WTC11 (cell line): ENCODE measurements around the gene GNAL. TPM values are rescaled to one million over a fixed set of nuclear protein-coding genes. Genes with fewer than 3 reads are reported as not detected.
A peak's percentile ranks its signal among the peaks of the same experiment; 100 is the strongest.

Experiments used
- ATAC-seq: fragments of 200-7000 bp; cut with Tn5 transposase; 2 replicates; pipeline ENCODE4 v1.10.0; 2021; ENCODE audit warnings: mild to moderate bottlenecking, moderate library complexity
- CTCF ChIA-PET: fragments of 300-600 bp; sonication (Branson Sonifier 250); formaldehyde crosslinking; loops from one replicate; lab custom pipeline; 2021; ENCODE audit warnings: antibody characterized with exemption; lab: Charles Lee
- POLR2A ChIA-PET: fragments of 350-600 bp; sonication (Branson Sonifier 250); formaldehyde crosslinking; loops from one replicate; lab custom pipeline; 2021; ENCODE audit warnings: antibody characterized with exemption; lab: Charles Lee
- DNase-seq: peaks from one replicate; pipeline ENCODE4 v3.0.0; 2021; ENCODE audit warnings: low spot score
- H3K27ac Mint-ChIP-seq: 2 replicates; pipeline ENCODE4 v1.8.0; 2021; ENCODE audit warnings: mixed read lengths
- H3K27me3 Mint-ChIP-seq: 2 replicates; pipeline ENCODE4 v1.8.0; 2021; ENCODE audit warnings: low read depth, mild to moderate bottlenecking, moderate library complexity, mixed read lengths
- H3K36me3 Mint-ChIP-seq: 2 replicates; pipeline ENCODE4 v1.8.0; 2021; ENCODE audit warnings: mixed read lengths
- H3K4me1 Mint-ChIP-seq: 2 replicates; pipeline ENCODE4 v1.8.0; 2022; ENCODE audit warnings: mixed read lengths
- H3K4me3 Mint-ChIP-seq: 2 replicates; pipeline ENCODE4 v1.8.0; 2021; ENCODE audit warnings: mild to moderate bottlenecking, moderate library complexity, mixed read lengths
- H3K9me3 Mint-ChIP-seq: 2 replicates; pipeline ENCODE4 v1.8.0; 2021; ENCODE audit warnings: mixed read lengths
- AR ChIP-seq: fragments of 250-450 bp; sonication (Bioruptor Pico); IDR thresholded peaks from 2 replicates; pipeline ENCODE4 v1.9.0; 2021; ENCODE audit warnings: mild to moderate bottlenecking
- ATF2 ChIP-seq: sonication (generic); formaldehyde crosslinking; IDR thresholded peaks from 2 replicates; pipeline ENCODE4 v1.8.1; 2022; ENCODE audit warnings: low read depth, missing genetic modification reagents, borderline replicate concordance
- CDX4 ChIP-seq: fragments of 250-450 bp; sonication (Bioruptor Pico); IDR thresholded peaks from 2 replicates; pipeline ENCODE4 v1.9.0; 2021; ENCODE audit warnings: moderate library complexity, mild to moderate bottlenecking, inconsistent platforms, borderline replicate concordance
- FOXJ3 ChIP-seq: sonication (generic); formaldehyde crosslinking; IDR thresholded peaks from 2 replicates; pipeline ENCODE4 v1.9.0; 2021; ENCODE audit warnings: missing genetic modification reagents, mild to moderate bottlenecking, borderline replicate concordance
- GRHL2 ChIP-seq: fragments of 250-450 bp; sonication (Bioruptor Pico); IDR thresholded peaks from 2 replicates; pipeline ENCODE4 v1.8.0; 2022; ENCODE audit warnings: mild to moderate bottlenecking, moderate library complexity; ENCODE audit not compliant: insufficient replicate concordance, severe bottlenecking
- IRF1 ChIP-seq: sonication (generic); formaldehyde crosslinking; IDR thresholded peaks from 2 replicates; pipeline ENCODE4 v1.8.0; 2023; ENCODE audit warnings: missing genetic modification reagents
- JAZF1 ChIP-seq: fragments of 250-450 bp; sonication (Bioruptor Pico); IDR thresholded peaks from 2 replicates; pipeline ENCODE4 v1.9.0; 2021; ENCODE audit warnings: moderate library complexity, mild to moderate bottlenecking, inconsistent platforms
- MAX ChIP-seq: sonication (generic); formaldehyde crosslinking; IDR thresholded peaks from 2 replicates; pipeline ENCODE4 v1.8.0; 2022; ENCODE audit warnings: mild to moderate bottlenecking, missing genetic modification reagents
- RORB ChIP-seq: fragments of 250-450 bp; sonication (Bioruptor Pico); IDR thresholded peaks from 2 replicates; pipeline ENCODE4 v1.9.0; 2021; ENCODE audit warnings: mild to moderate bottlenecking
- SOX15 ChIP-seq: fragments of 250-450 bp; sonication (Bioruptor Pico); IDR thresholded peaks from 2 replicates; pipeline ENCODE4 v1.9.0; 2021; ENCODE audit warnings: mild to moderate bottlenecking
- SP1 ChIP-seq: sonication (generic); formaldehyde crosslinking; conservative IDR thresholded peaks from 2 replicates; pipeline ENCODE4 v1.8.1; 2022; ENCODE audit warnings: missing genetic modification reagents
- STAT6 ChIP-seq: sonication (generic); formaldehyde crosslinking; conservative IDR thresholded peaks from 2 replicates; pipeline ENCODE4 v1.8.1; 2023; ENCODE audit warnings: mild to moderate bottlenecking, low read depth, missing genetic modification reagents, moderate library complexity
- TEAD1 ChIP-seq: sonication (generic); formaldehyde crosslinking; IDR thresholded peaks from 2 replicates; pipeline ENCODE4 v1.8.0; 2022; ENCODE audit warnings: mild to moderate bottlenecking, missing genetic modification reagents
- ZBTB21 ChIP-seq: sonication (generic); formaldehyde crosslinking; IDR thresholded peaks from 2 replicates; pipeline ENCODE4 v1.8.1; 2023; ENCODE audit warnings: mild to moderate bottlenecking, missing genetic modification reagents, borderline replicate concordance
- ZNF121 ChIP-seq: sonication (generic); formaldehyde crosslinking; IDR thresholded peaks from 2 replicates; pipeline ENCODE4 v1.8.0; 2023; ENCODE audit warnings: missing genetic modification reagents
- ZNF416 ChIP-seq: fragments of 250-450 bp; sonication (Bioruptor Pico); IDR thresholded peaks from 2 replicates; pipeline ENCODE4 v1.9.0; 2021; ENCODE audit warnings: mild to moderate bottlenecking, inconsistent platforms
- ZNF532 ChIP-seq: fragments of 250-450 bp; sonication (Bioruptor Pico); IDR thresholded peaks from 2 replicates; pipeline ENCODE4 v1.9.0; 2021; ENCODE audit warnings: mild to moderate bottlenecking, borderline replicate concordance
- total RNA-seq: library from RNA; stranded (reverse); gene quantifications from 3 replicates; pipeline ENCODE4 v1.2.3, GENCODE V29; 2021

Gene GNAL
- total RNA-seq, 1 experiment from 2014 or later, result 22.3 TPM

GRCh38 chr18:11668441-11669169 is 20.5 kb upstream of the GNAL start:
- H3K36me3 Mint-ChIP-seq, result no peaks in the 10 kb centered on the region
- ChIA-PET CTCF (interaction anchor here (1.3 to 1.5 kb wide), 3 partner anchors 13 to 313 kb away, joined by 3 to 14 read pairs (median 4); partner anchors contain the start of gene IMPA2), POLR2A (no interaction called here)
- peaks cover 37% of the 10 kb centered on the region for H3K4me1 Mint-ChIP-seq
- ATAC-seq, result no peak; the same call in 1 of the 2 replicates
- H3K4me3 Mint-ChIP-seq, result no peak overlapping the region
- no peak for DNase-seq
- H3K9me3 Mint-ChIP-seq, result no peaks in the 10 kb centered on the region
- no peak overlapping the region for H3K27ac Mint-ChIP-seq
- TF ChIP-seq SP1 (CRISPR knock-in tag) (no peak), ZNF532 (CRISPR knock-in tag) (no peak), RORB (CRISPR knock-in tag) (no peak)
- peaks cover 8% of the 10 kb centered on the region for H3K27me3 Mint-ChIP-seq

- no peak for TF ChIP-seq ZBTB21
- no peak for TF ChIP-seq ZNF416
- TF ChIP-seq TEAD1, result no peak
- no peak for TF ChIP-seq ZNF121 (CRISPR knock-in tag)
- TF ChIP-seq ATF2, result no peak
- no peak for TF ChIP-seq AR (CRISPR knock-in tag)
- TF ChIP-seq SOX15 (CRISPR knock-in tag), result no peak
- Mint-ChIP-seq H3K27ac (no peak overlapping the region), H3K4me1 (peaks cover 37% of the 10 kb centered on the region), H3K4me3 (no peak overlapping the region), H3K36me3 (no peaks in the 10 kb centered on the region), H3K27me3 (peaks cover 8% of the 10 kb centered on the region), H3K9me3 (no peaks in the 10 kb centered on the region)
- POLR2A ChIA-PET, result no interaction called here
- DNase-seq, result no peak
- CTCF ChIA-PET, result interaction anchor here (1.1 to 1.5 kb wide), 4 partner anchors 14 to 312 kb away, joined by 3 to 14 read pairs (median 4); partner anchors contain the start of gene IMPA2
- no peak; the same call in 1 of the 2 replicates for ATAC-seq
Observed at GRCh38 chr18:11669271-11669947, 19.7 kb upstream of the GNAL start.

- ATAC-seq (no peak), DNase-seq (no peak)
- H3K27me3 Mint-ChIP-seq, result peaks cover 8% of the 10 kb centered on the region
- H3K9me3 Mint-ChIP-seq, result no peaks in the 10 kb centered on the region
- no peak overlapping the region for H3K27ac Mint-ChIP-seq
- ChIA-PET POLR2A (no interaction called here), CTCF (interaction anchor here (1.1 to 1.6 kb wide), 2 partner anchors 58 to 63 kb away, joined by 3 to 5 read pairs; no protein-coding TSS in a partner anchor)
- no peaks in the 10 kb centered on the region for H3K36me3 Mint-ChIP-seq
- H3K4me1 Mint-ChIP-seq, result peaks cover 37% of the 10 kb centered on the region
- H3K4me3 Mint-ChIP-seq, result no peak overlapping the region
- TF ChIP-seq FOXJ3 (CRISPR knock-in tag), result no peak
- no peak for TF ChIP-seq STAT6 (CRISPR knock-in tag)
- no peak for TF ChIP-seq CDX4 (CRISPR knock-in tag)
- peak; percentile 49; the same call in 1 of the 2 replicates for TF ChIP-seq MAX
- no peak for TF ChIP-seq JAZF1 (CRISPR knock-in tag)
- TF ChIP-seq GRHL2 (CRISPR knock-in tag), result no peak
- TF ChIP-seq IRF1 (CRISPR knock-in tag), result no peak
Observed at GRCh38 chr18:11669948-11670275, 19.2 kb upstream of the GNAL start.
